NK-92 (cell line): ENCODE data around the gene EDDM13.
"Not testable (repeated sequence)": the region's sequence is repeated elsewhere in the genome, so short reads cannot be mapped to it uniquely, and the experiment has no call there.

Experiments
- DNase-seq: peaks from one replicate; lab custom pipeline; 2025; ENCODE audit not compliant: unreplicated experiment; lab: John Stamatoyannopoulos, UW

The EDDM13 gene

GRCh38 chr19:56294549-56294948 lies 22.0 kb downstream of the EDDM13 start:
- no peak for DNase-seq

- no peak for DNase-seq
These were observed 23.2 kb downstream of the EDDM13 start for GRCh38 chr19:56295531-56296455.

GRCh38 chr19:56297010-56297409 lies 24.5 kb downstream of the EDDM13 start:
- DNase-seq: no peak

- DNase-seq: no peak
These were observed 27.1 kb downstream of the EDDM13 start for GRCh38 chr19:56299688-56300087.

GRCh38 chr19:56301155-56301554 lies 28.6 kb downstream of the EDDM13 start:
- DNase-seq: no peak

- no peak for DNase-seq
These were observed 29.5 kb downstream of the EDDM13 start for GRCh38 chr19:56301886-56302620.

GRCh38 chr19:56304243-56304642 lies 31.7 kb downstream of the EDDM13 start:
- no peak for DNase-seq

- no peak for DNase-seq
These were observed 33.5 kb downstream of the EDDM13 start for GRCh38 chr19:56306016-56306415.

- not testable (repeated sequence) for DNase-seq
These were observed 34.5 kb downstream of the EDDM13 start for GRCh38 chr19:56307062-56307461.

- no peak for DNase-seq
These were observed 36.2 kb downstream of the EDDM13 start for GRCh38 chr19:56308792-56309191.

GRCh38 chr19:56309511-56310185 lies 37.1 kb downstream of the EDDM13 start:
- DNase-seq: no peak

- DNase-seq: no peak
These were observed 37.9 kb downstream of the EDDM13 start for GRCh38 chr19:56310462-56310861.

- DNase-seq: no peak
These were observed 39.8 kb downstream of the EDDM13 start for GRCh38 chr19:56312342-56312741.

- no peak for DNase-seq
These were observed 40.5 kb downstream of the EDDM13 start for GRCh38 chr19:56312787-56313657.

GRCh38 chr19:56314018-56314380 lies 41.5 kb downstream of the EDDM13 start:
- no peak for DNase-seq

- peak; percentile 68 for DNase-seq
These were observed 42.0 kb downstream of the EDDM13 start, which contains the start of gene ZSCAN5A for GRCh38 chr19:56314381-56315076. ZSCAN5A (minus strand) TSS chr19:56314839; CDS start chr19:56225046, 89,793 bp downstream.

GRCh38 chr19:56315077-56315828 lies 42.7 kb downstream of the EDDM13 start:
- DNase-seq: peak; percentile 44

- no peak for DNase-seq
These were observed 44.2 kb downstream of the EDDM13 start for GRCh38 chr19:56316728-56317127.

- no peak for DNase-seq
These were observed 45.2 kb downstream of the EDDM13 start for GRCh38 chr19:56317749-56318148.
